22Rv1 (cell line): ENCODE measurements around the gene GDPD5.

Source experiments
- ZFX ChIP-seq: fragments of 450-650 bp; IDR thresholded peaks from 2 replicates; pipeline ENCODE4 v1.6.1; 2017; ENCODE audit warnings: antibody characterized with exemption, borderline replicate concordance
- TF ChIP-seq, protein P1 (sequence below): fragments of 450-650 bp; IDR thresholded peaks from 2 replicates; pipeline ENCODE4 v1.5.1; 2017; ENCODE audit warnings: mild to moderate bottlenecking

DNA sequence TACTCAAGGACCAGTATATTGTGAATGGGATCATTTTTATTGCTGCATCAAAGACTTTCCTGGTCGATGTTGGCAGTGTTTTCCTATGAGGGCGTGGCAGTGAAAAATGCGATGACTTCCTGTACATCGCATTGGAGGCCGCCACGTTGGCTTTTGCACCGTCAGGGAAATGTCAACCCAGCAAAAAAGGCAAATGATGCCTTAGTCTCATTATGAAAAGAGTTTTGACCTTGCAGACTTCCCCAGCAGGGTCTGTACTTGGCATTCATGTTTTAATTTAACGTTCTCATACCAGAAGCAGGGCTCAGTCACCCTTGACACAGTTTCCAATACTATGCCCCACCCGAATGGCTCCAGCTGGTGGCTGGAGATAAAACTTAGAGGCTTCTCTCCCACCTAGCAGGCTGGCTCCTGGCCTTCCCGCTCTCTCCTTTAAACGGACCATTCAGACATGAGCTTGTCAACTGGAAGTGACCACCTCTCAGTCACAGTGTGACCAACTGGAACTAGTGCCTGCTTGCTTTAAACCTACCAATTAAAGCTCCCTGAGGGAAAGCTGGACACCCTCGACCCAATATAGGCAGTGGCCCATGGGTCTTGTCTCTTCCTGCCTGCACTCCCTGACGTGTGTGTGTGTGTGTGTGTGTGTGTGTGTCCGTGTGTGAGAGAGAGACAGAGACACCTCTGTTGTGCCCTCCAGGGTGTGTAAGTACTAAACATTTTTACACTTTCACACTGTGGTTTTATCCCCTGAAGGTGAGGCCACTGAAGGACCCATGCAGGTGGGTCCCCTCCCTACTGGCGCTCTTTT is 8.7 kb upstream of the GDPD5 start:
- TF ChIP-seq, protein P1, sequence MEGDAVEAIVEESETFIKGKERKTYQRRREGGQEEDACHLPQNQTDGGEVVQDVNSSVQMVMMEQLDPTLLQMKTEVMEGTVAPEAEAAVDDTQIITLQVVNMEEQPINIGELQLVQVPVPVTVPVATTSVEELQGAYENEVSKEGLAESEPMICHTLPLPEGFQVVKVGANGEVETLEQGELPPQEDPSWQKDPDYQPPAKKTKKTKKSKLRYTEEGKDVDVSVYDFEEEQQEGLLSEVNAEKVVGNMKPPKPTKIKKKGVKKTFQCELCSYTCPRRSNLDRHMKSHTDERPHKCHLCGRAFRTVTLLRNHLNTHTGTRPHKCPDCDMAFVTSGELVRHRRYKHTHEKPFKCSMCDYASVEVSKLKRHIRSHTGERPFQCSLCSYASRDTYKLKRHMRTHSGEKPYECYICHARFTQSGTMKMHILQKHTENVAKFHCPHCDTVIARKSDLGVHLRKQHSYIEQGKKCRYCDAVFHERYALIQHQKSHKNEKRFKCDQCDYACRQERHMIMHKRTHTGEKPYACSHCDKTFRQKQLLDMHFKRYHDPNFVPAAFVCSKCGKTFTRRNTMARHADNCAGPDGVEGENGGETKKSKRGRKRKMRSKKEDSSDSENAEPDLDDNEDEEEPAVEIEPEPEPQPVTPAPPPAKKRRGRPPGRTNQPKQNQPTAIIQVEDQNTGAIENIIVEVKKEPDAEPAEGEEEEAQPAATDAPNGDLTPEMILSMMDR: no peak
- TF ChIP-seq ZFX: no peak
